Measurements from ENCODE around the gene FAU. TPM values are rescaled to one million over a fixed set of nuclear protein-coding genes. Genes with fewer than 3 reads are reported as not detected.

Gene FAU
- total and polyA plus RNA-seq, 9 of the 15 experiments (the other 6 are each of a cell fraction or from before 2014, with no cell fraction given): 433 to 1,827 (median 942) TPM

DNA sequence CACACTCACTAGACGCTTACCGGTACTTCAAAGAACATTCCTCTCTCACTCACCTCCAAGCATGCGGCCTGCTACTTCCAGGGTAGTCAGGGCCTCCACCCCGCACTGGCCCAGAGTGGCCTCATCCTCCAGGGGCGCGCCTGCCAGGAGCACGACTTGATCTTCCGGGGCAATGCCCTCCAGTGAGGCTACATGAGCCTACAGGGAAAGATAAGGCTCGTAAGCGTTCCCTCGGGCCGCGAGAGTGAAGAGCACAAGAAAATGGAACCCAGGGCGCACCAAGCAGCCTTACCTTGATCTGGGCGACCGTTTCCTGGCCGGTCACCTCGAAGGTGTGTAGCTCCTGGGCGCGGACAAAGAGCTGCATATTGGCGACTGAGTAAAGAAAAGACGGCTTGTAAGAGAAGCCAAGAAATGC, 478 bp downstream of the FAU start (continued):
- TF ChIP-seq, protein P1, sequence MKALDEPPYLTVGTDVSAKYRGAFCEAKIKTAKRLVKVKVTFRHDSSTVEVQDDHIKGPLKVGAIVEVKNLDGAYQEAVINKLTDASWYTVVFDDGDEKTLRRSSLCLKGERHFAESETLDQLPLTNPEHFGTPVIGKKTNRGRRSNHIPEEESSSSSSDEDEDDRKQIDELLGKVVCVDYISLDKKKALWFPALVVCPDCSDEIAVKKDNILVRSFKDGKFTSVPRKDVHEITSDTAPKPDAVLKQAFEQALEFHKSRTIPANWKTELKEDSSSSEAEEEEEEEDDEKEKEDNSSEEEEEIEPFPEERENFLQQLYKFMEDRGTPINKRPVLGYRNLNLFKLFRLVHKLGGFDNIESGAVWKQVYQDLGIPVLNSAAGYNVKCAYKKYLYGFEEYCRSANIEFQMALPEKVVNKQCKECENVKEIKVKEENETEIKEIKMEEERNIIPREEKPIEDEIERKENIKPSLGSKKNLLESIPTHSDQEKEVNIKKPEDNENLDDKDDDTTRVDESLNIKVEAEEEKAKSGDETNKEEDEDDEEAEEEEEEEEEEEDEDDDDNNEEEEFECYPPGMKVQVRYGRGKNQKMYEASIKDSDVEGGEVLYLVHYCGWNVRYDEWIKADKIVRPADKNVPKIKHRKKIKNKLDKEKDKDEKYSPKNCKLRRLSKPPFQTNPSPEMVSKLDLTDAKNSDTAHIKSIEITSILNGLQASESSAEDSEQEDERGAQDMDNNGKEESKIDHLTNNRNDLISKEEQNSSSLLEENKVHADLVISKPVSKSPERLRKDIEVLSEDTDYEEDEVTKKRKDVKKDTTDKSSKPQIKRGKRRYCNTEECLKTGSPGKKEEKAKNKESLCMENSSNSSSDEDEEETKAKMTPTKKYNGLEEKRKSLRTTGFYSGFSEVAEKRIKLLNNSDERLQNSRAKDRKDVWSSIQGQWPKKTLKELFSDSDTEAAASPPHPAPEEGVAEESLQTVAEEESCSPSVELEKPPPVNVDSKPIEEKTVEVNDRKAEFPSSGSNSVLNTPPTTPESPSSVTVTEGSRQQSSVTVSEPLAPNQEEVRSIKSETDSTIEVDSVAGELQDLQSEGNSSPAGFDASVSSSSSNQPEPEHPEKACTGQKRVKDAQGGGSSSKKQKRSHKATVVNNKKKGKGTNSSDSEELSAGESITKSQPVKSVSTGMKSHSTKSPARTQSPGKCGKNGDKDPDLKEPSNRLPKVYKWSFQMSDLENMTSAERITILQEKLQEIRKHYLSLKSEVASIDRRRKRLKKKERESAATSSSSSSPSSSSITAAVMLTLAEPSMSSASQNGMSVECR (CRISPR knock-in tag; IDR thresholded peaks at IDR 0.05): peak; percentile 50; the same call in 1 of the 2 replicates
- TF ChIP-seq, protein P2, sequence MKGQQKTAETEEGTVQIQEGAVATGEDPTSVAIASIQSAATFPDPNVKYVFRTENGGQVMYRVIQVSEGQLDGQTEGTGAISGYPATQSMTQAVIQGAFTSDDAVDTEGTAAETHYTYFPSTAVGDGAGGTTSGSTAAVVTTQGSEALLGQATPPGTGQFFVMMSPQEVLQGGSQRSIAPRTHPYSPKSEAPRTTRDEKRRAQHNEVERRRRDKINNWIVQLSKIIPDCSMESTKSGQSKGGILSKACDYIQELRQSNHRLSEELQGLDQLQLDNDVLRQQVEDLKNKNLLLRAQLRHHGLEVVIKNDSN (CRISPR knock-in tag; IDR thresholded peaks at IDR 0.05): peak; percentile 37; the same call in 1 of the 2 replicates
- TF ChIP-seq, protein P3, sequence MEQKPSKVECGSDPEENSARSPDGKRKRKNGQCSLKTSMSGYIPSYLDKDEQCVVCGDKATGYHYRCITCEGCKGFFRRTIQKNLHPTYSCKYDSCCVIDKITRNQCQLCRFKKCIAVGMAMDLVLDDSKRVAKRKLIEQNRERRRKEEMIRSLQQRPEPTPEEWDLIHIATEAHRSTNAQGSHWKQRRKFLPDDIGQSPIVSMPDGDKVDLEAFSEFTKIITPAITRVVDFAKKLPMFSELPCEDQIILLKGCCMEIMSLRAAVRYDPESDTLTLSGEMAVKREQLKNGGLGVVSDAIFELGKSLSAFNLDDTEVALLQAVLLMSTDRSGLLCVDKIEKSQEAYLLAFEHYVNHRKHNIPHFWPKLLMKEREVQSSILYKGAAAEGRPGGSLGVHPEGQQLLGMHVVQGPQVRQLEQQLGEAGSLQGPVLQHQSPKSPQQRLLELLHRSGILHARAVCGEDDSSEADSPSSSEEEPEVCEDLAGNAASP (IDR thresholded peaks at IDR 0.05): no peak
- TF ChIP-seq CEBPG (CRISPR knock-in tag; IDR thresholded peaks at IDR 0.05) (peak; percentile 40; the same call in 1 of the 2 replicates), CEBPG (tag; conservative IDR thresholded peaks at IDR 0.05 in 1 of 2, IDR thresholded peaks at IDR 0.05 in 1 of 2) (no peak), GABPB1 (CRISPR knock-in tag; IDR thresholded peaks at IDR 0.05) (0 out of 2 replicates have a peak, but pooled peaks have one; percentile 7), ZNF778 (CRISPR knock-in tag; IDR thresholded peaks at IDR 0.05) (no peak), MIER1 (IDR thresholded peaks at IDR 0.05; ENCODE audit: low read depth) (0 out of 2 replicates have a peak, but pooled peaks have one; percentile 34), ARNT (IDR thresholded peaks at IDR 0.05) (0 out of 4 replicates have a peak, but pooled peaks of 1 of the 2 experiments have one; percentile 47), RBM39 (optimal IDR thresholded peaks at IDR 0.05; ENCODE audit: low read depth, low read length) (no peak), NR2C1 (IDR thresholded peaks at IDR 0.05) (peak; percentile 47), NR2C1 (tag; IDR thresholded peaks at IDR 0.05) (peak; percentile 67)
- TF ChIP-seq, protein P4, sequence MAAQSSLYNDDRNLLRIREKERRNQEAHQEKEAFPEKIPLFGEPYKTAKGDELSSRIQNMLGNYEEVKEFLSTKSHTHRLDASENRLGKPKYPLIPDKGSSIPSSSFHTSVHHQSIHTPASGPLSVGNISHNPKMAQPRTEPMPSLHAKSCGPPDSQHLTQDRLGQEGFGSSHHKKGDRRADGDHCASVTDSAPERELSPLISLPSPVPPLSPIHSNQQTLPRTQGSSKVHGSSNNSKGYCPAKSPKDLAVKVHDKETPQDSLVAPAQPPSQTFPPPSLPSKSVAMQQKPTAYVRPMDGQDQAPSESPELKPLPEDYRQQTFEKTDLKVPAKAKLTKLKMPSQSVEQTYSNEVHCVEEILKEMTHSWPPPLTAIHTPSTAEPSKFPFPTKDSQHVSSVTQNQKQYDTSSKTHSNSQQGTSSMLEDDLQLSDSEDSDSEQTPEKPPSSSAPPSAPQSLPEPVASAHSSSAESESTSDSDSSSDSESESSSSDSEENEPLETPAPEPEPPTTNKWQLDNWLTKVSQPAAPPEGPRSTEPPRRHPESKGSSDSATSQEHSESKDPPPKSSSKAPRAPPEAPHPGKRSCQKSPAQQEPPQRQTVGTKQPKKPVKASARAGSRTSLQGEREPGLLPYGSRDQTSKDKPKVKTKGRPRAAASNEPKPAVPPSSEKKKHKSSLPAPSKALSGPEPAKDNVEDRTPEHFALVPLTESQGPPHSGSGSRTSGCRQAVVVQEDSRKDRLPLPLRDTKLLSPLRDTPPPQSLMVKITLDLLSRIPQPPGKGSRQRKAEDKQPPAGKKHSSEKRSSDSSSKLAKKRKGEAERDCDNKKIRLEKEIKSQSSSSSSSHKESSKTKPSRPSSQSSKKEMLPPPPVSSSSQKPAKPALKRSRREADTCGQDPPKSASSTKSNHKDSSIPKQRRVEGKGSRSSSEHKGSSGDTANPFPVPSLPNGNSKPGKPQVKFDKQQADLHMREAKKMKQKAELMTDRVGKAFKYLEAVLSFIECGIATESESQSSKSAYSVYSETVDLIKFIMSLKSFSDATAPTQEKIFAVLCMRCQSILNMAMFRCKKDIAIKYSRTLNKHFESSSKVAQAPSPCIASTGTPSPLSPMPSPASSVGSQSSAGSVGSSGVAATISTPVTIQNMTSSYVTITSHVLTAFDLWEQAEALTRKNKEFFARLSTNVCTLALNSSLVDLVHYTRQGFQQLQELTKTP (IDR thresholded peaks at IDR 0.05; ENCODE audit: low read depth in 1 of 2, partially characterized antibody in 2 of 2): peak in 1 of 2 experiments; percentile 33
